ENCODE measurements around the gene FBXW12. TPM values are rescaled to one million over a fixed set of nuclear protein-coding genes. Genes with fewer than 3 reads are reported as not detected.
"Not testable (repeated sequence)": the region's sequence is repeated elsewhere in the genome, so short reads cannot be mapped to it uniquely, and the experiment has no call there.

The FBXW12 gene
- not detected in 2 replicates for total RNA-seq (2014; rRNA removed)
- Bru-seq, nascent RNA: percentile 9 among the genes with signal in this experiment
- BruChase-seq, experiment 1, labeled RNA remaining after a 6-hour chase: percentile 19 among the genes with signal in this experiment
- percentile 18 among the genes with signal in this experiment for BruChase-seq, experiment 2, labeled RNA remaining after a 2-hour chase
- long read RNA-seq: 0 reads

- no TSS peak for BruUV-seq (replicated peaks)
- intact Hi-C loops (cut with micrococcal nuclease): no loop called here
- DNase-seq (no peak), ATAC-seq (no peak)
- ChIA-PET CTCF (no interaction called here), POLR2A (ENCODE audit: unreplicated experiment) (interaction anchor here (0.6 kb wide), 1 partner anchor 348 kb away, joined by 7 read pairs; no protein-coding TSS in a partner anchor)
- H3K9me3 ChIP-seq (ENCODE audit: low read length): no peaks in the 10 kb centered on the region
- no peak within 1 kb of the TSS for H3K4me3 ChIP-seq (ENCODE audit: low read length)
- H3K9me2 ChIP-seq (replicated peaks; ENCODE audit: low read length): no peaks in the 10 kb centered on the region
- H3K4me2 ChIP-seq (ENCODE audit: low read length): no peak within 1 kb of the TSS
- no peak within 1 kb of the TSS for H3K27ac ChIP-seq (ENCODE audit: low read length)
- TF ChIP-seq EZH2phosphoT487 (IDR thresholded peaks at IDR 0.05; ENCODE audit: borderline replicate concordance, low read length): no peak
- TF ChIP-seq CTCF (conservative IDR thresholded peaks at IDR 0.05; ENCODE audit: low read depth, low read length): no peak
- no peak for TF ChIP-seq EZH2 (IDR thresholded peaks at IDR 0.05; ENCODE audit: low read length, unreplicated experiment)
- H4K20me1 ChIP-seq (ENCODE audit: low read length): no peaks in the 10 kb centered on the region
- no peaks in the 10 kb centered on the region for H3K27me3 ChIP-seq (ENCODE audit: low read length)
- H3K4me1 ChIP-seq (ENCODE audit: insufficient read depth, low read length): no peaks in the 10 kb centered on the region
- no peak within 1 kb of the TSS for H2AFZ ChIP-seq (ENCODE audit: low read length)
- no peak within 1 kb of the TSS for H3K9ac ChIP-seq (ENCODE audit: low read length)
- H3K79me2 ChIP-seq (ENCODE audit: low read length): no peaks in the 10 kb centered on the region
- no peaks in the 10 kb centered on the region for H3K36me3 ChIP-seq (ENCODE audit: low read depth, low read length)
- no peaks in the 10 kb centered on the region for H3F3A ChIP-seq (ENCODE audit: low read length, unreplicated experiment)
Measured at GRCh38 chr3:48371651-48372376, at the start of gene FBXW12. Gene FBXW12, plus strand, starts transcription at chr3:48372219. Its CDS starts 549 bp downstream, at chr3:48372768.

- not testable (repeated sequence) for H3K79me2 ChIP-seq (ENCODE audit: low read length); H4K20me1 ChIP-seq (ENCODE audit: low read length)
Measured at GRCh38 chr3:48331706-48332435, 40.1 kb upstream of the FBXW12 start.

GRCh38 chr3:48333346-48334245 lies 38.4 kb upstream of the FBXW12 start, which contains the start of gene SPINK8:
Gene SPINK8, minus strand, starts transcription at chr3:48333661. Its CDS starts 5,320 bp downstream, at chr3:48328341.
- H3K4me1 ChIP-seq (ENCODE audit: insufficient read depth, low read length); H3K9me2 ChIP-seq (replicated peaks; ENCODE audit: low read length); intact Hi-C loops (cut with micrococcal nuclease); DNase-seq; H3F3A ChIP-seq (ENCODE audit: low read length, unreplicated experiment); H3K27ac ChIP-seq (ENCODE audit: low read length); POLR2A ChIA-PET (ENCODE audit: unreplicated experiment); H3K9me3 ChIP-seq (ENCODE audit: low read length); H2AFZ ChIP-seq (ENCODE audit: low read length); H3K79me2 ChIP-seq (ENCODE audit: low read length); H3K4me2 ChIP-seq (ENCODE audit: low read length); BruUV-seq (replicated peaks); H4K20me1 ChIP-seq (ENCODE audit: low read length); H3K36me3 ChIP-seq (ENCODE audit: low read depth, low read length); H3K9ac ChIP-seq (ENCODE audit: low read length); H3K4me3 ChIP-seq (ENCODE audit: low read length); ATAC-seq; CTCF ChIA-PET: not testable (repeated sequence)
- H3K27me3 ChIP-seq (ENCODE audit: low read length): peaks cover 11% of the 10 kb centered on the region

More at GRCh38 chr3:48331706-48332435, 40.1 kb upstream of the FBXW12 start:
- H3K27ac ChIP-seq (ENCODE audit: low read length); ATAC-seq; H3K9ac ChIP-seq (ENCODE audit: low read length); BruUV-seq (replicated peaks); H3F3A ChIP-seq (ENCODE audit: low read length, unreplicated experiment); H3K9me2 ChIP-seq (replicated peaks; ENCODE audit: low read length); H3K4me3 ChIP-seq (ENCODE audit: low read length); H2AFZ ChIP-seq (ENCODE audit: low read length); H3K36me3 ChIP-seq (ENCODE audit: low read depth, low read length); POLR2A ChIA-PET (ENCODE audit: unreplicated experiment); H3K4me1 ChIP-seq (ENCODE audit: insufficient read depth, low read length); H3K4me2 ChIP-seq (ENCODE audit: low read length); H3K9me3 ChIP-seq (ENCODE audit: low read length); CTCF ChIA-PET; intact Hi-C loops (cut with micrococcal nuclease): not testable (repeated sequence)
- peak; percentile 46 for DNase-seq
- peaks cover 11% of the 10 kb centered on the region for H3K27me3 ChIP-seq (ENCODE audit: low read length)
